Vagina (tissue), 2 donors: ENCODE results near the gene POLK.

ENCODE experiments used
- POLR2A ChIP-seq, 2 donors: fragments of 450-650 bp; IDR thresholded peaks; one replicate each; pipeline ENCODE4 v1.6.1; 2017; ENCODE audit warnings: antibody characterized with exemption in 2 of 2, mild to moderate bottlenecking in 2 of 2, moderate library complexity in 2 of 2
- POLR2AphosphoS5 ChIP-seq, 2 donors: sonication (generic); formaldehyde crosslinking; IDR thresholded peaks; one replicate each; pipeline ENCODE4 v1.9.0; 2017; ENCODE audit warnings: antibody characterized with exemption in 2 of 2, mild to moderate bottlenecking in 2 of 2, low read depth in 1 of 2; ENCODE audit not compliant: insufficient read depth in 1 of 2
- TF ChIP-seq, protein P1 (sequence below), 3 experiments: fragments of 450-650 bp in 2 of 3; fragments of 200-600 bp in 1 of 3; sonication (generic) in 1 of 3; IDR thresholded peaks; one replicate each; pipeline ENCODE4 v1.5.1; 2017 to 2019; ENCODE audit warnings: antibody characterized with exemption in 3 of 3, mild to moderate bottlenecking in 2 of 3, moderate library complexity in 2 of 3

GRCh38 chr5:75465480-75465879 is 46.2 kb upstream of the POLK start:
- TF ChIP-seq, protein P1, sequence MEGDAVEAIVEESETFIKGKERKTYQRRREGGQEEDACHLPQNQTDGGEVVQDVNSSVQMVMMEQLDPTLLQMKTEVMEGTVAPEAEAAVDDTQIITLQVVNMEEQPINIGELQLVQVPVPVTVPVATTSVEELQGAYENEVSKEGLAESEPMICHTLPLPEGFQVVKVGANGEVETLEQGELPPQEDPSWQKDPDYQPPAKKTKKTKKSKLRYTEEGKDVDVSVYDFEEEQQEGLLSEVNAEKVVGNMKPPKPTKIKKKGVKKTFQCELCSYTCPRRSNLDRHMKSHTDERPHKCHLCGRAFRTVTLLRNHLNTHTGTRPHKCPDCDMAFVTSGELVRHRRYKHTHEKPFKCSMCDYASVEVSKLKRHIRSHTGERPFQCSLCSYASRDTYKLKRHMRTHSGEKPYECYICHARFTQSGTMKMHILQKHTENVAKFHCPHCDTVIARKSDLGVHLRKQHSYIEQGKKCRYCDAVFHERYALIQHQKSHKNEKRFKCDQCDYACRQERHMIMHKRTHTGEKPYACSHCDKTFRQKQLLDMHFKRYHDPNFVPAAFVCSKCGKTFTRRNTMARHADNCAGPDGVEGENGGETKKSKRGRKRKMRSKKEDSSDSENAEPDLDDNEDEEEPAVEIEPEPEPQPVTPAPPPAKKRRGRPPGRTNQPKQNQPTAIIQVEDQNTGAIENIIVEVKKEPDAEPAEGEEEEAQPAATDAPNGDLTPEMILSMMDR (IDR thresholded peaks at IDR 0.05) = no peak
- TF ChIP-seq POLR2AphosphoS5 (IDR thresholded peaks at IDR 0.05; ENCODE audit: insufficient read depth in 1 of 2, low read depth in 1 of 2) (no peak), POLR2A (IDR thresholded peaks at IDR 0.05) (no peak)
